Peyer's patch (tissue), 4 donors: ENCODE measurements around the gene KCNAB1.

Experiments
- POLR2A ChIP-seq, 2 donors: fragments of 450-650 bp; IDR thresholded peaks; one replicate each; pipeline ENCODE4 v1.5.1; 2017; ENCODE audit warnings: antibody characterized with exemption in 2 of 2, mild to moderate bottlenecking in 2 of 2, moderate library complexity in 2 of 2
- TF ChIP-seq, protein P1 (sequence below), 6 experiments: fragments of 450-650 bp in 4 of 6; fragments of 200-600 bp in 2 of 6; sonication (generic) in 1 of 6; IDR thresholded peaks; one replicate each; pipeline ENCODE4 v1.5.1; 2017 to 2019; ENCODE audit warnings: antibody characterized with exemption in 6 of 6, mild to moderate bottlenecking in 3 of 6, moderate library complexity in 1 of 6

DNA sequence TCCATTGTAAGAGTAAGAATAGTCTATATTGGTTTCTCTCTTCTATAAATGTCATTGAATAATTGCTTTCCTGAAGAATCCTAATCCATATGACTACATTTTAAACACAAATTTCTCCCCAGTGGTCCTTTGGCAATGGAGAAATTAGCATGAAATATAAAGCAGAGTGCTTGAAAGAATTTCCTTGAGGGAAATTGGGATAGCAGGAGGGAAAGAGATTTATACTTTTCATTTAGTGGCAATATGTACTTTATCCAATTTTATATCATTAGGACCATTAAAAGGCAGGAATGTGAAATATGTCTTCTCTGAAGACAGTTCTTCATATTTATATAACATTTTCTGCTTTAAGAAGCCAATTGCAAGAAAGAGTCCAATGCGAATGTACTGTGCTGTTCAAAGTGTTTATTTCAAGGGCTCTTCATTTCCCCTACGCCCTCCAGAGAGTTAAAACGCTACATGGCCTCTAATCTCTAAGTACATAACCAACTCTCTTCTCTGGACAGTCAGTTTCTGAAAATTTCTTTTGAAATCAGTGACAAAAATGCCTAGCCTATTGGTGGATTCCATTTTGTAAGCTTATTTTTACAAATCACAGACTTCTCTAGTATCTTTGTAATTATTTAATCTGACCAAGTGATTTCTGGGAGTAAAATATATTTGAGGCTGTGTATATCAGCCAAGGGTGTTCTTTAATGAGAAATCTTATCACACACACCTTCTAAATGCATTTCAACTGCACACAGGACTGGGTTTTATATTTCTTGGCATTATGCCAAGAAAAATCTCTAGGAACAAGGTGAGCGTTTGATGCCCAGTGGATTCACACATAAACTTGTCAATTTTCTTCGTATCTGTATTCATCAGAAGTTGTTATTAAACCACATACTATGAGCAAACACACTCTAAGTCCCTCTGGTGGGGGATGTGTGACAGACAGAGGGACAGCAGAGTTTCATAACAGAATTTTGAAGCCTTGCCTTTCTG lies 51.2 kb downstream of the KCNAB1 start:
- TF ChIP-seq, protein P1, sequence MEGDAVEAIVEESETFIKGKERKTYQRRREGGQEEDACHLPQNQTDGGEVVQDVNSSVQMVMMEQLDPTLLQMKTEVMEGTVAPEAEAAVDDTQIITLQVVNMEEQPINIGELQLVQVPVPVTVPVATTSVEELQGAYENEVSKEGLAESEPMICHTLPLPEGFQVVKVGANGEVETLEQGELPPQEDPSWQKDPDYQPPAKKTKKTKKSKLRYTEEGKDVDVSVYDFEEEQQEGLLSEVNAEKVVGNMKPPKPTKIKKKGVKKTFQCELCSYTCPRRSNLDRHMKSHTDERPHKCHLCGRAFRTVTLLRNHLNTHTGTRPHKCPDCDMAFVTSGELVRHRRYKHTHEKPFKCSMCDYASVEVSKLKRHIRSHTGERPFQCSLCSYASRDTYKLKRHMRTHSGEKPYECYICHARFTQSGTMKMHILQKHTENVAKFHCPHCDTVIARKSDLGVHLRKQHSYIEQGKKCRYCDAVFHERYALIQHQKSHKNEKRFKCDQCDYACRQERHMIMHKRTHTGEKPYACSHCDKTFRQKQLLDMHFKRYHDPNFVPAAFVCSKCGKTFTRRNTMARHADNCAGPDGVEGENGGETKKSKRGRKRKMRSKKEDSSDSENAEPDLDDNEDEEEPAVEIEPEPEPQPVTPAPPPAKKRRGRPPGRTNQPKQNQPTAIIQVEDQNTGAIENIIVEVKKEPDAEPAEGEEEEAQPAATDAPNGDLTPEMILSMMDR (IDR thresholded peaks at IDR 0.05), result no peak
- no peak for TF ChIP-seq POLR2A (IDR thresholded peaks at IDR 0.05)
